Stimulated activated CD8-positive, alpha-beta memory T cell treated with anti-CD3 and anti-CD28 coated beads, Interleukin-7, amount 100 ng/mL, for 1 hour (primary cell): ENCODE results near the gene GET4.
"Not testable (repeated sequence)": the region's sequence is repeated elsewhere in the genome, so short reads cannot be mapped to it uniquely, and the experiment has no call there.

Source experiments
- DNase-seq, 2 donors: peaks; one replicate each; pipeline ENCODE4 v3.0.0-alpha.2; 2020; ENCODE audit warnings: low read depth in 2 of 2

Gene GET4

DNA sequence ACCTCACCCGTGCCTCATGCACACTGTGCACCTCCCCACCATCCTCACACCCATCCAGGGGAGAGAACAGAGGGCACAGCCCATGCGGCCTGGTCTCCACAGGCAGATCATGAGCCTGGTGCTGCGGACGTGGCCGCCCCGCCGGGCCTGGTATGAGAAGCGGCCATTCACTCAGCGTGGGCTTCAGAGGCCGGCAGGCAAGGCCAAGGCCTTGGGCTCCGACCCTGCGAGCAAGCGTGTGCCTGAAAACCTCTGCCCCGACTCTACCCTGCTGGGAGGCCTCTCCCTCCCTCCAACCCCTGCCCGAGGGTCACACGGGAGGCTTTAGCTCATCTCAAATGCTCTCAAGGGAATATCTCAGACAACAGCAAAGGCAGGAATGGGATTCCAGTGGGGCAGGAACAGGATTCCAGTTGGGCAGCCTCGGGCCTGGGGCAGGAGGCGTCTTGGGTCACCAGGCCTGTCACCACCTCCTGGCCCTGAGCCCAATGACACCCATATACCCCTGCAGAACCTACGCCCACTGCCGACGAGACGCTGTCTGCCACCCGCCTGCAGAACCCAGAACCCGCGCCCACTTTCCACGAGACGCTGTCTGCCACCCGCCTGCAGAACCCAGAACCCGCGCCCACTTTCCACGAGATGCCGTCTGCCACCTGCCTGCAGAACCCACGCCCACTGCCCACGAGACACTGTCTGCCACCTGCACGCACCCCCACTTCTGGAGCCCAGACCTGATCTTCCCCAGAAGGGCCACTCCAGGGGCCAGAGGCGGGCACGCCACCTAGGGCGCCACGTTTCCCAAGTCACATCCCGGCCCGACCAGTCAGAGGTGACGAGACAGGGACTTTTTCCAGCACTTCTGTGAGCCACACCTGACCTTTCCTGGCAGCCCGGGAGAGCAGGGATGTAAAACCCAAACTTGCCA lies 39.2 kb downstream of the GET4 start:
- DNase-seq, result no peak

DNA sequence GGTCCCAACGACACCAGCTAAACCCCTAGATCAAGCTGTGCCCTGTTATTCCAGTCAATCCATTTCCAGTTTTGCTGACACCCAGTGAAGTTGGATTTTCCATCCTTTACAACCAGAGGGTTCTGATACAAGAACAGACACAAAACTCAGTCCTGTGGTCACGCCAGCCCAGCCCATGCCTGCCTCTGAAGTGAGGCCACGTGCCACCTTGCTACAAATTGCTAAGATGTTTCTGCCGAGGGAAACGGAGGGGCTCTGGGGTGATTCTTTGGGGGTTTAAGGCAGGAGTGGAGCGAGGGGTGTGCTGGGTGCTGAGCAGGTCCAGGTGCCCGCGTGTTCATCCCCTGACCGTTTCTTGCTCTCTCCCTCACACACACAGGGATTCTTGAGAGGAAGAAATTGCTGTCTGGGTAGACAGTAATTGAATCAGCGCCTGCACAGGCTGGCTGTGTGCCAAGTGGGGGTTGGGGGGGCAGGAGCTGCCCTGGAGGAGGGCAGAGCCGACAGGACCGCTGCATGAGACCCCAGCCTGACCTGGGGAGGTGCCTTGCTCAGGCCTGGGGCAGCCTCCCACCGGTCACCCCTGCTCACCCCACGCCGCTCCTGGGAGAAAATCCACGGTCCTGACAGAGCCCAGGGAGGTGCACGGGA lies 40.1 kb downstream of the GET4 start:
- DNase-seq, result no peak

DNA sequence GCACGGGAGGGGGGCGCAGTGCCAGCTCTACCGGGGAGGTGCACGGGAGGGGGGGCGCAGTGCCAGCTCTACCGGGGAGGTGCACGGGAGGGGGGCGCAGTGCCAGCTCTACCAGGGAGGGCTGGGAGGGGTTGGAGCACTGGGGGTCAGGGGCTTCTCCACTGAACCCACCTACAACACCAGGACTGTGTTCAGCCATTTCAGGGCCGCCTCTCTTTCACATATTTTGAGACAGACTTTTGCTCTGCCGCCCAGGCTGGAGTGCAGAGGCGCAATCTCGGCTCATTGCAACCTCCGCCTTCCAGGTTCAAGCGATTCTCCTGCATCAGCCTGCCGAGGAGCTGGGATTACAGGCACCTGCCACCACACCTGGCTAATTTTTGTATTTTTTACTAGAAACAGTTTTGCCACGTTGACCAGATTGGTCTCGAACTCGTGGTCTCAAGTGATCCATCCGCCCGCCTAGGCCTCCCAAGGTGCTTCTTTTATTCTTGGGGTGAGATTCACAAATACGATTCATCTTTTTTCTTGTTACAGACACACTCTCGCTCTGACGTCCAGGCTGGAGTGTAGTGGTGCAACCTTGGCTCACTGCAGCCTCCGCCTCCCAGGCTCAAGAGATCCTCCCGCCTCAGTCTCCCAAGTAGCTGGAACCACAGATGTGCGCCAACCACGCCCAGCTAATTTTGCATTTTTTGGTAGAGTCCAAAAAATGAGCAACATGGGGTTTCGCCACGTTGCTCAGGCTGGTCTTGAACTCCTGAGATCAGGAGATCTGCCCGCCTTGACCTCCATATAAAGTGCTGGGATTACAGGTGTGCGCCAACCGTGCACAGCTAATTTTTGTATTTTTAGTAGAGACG lies 41.1 kb downstream of the GET4 start:
- DNase-seq, result no peak

DNA sequence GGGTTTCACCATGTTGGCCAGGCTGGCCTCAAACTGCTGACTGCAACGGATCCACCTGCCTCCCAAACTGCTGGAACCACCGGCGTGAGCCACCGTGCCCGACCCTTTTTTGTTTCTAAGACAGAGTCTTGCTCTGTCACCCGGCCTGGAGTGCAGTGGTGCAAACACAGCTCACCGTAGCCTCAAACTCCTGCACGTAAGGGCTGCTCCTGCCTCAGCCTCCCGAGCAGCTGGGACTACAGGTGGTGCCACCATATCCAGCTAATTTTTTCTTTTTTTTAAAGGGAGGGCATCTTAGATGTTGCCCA lies 41.7 kb downstream of the GET4 start:
- DNase-seq, result no peak

DNA sequence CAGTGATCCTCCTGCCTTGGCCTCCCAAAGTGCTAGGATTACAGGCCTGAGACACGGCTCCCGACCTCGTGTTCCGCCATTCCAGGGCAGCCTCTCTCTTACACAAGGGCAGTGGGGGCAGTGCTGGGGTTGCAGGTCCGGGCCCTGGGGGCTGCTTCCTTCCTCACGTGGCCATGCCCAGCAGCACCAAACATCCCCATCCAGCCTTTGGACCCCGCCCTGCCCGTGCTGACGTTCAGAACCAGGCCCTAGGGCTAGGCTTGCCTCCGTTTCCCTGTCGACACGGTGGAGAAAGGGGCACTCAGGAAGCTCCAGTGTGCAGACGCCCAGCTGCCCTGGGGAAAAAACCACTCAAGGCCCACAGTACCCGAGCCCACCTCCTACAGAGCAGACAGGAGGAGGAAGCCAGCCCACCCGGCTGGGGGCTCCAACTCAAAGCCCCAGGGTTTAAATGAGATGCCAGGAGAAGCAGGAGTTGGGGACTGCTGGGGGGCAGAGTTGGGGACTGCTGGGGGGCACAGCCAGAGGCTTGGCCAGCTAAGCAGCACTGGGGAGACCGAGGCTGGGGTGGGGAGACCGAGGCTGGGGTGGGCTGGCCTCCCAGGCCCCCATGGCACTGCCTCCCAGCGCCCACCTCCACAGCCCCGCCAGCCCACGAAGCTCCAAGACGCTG lies 42.2 kb downstream of the GET4 start:
- DNase-seq, result no peak

DNA sequence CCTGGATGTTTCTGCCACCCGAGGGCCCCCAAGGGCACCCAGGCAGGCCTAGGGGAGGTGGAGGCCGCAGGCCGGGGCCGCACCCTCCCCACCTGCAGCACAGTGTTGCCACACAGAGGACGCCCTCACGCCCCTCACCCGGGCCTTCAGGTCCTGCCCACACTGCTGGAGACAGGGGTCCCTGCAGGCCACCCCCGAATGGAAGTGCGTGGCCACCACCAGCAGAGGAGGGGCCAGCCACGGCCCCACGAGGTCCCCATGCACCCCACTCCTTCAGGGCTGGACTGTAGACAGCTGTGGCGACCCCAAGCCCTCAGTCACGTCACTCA lies 42.7 kb downstream of the GET4 start:
- no peak for DNase-seq

DNA sequence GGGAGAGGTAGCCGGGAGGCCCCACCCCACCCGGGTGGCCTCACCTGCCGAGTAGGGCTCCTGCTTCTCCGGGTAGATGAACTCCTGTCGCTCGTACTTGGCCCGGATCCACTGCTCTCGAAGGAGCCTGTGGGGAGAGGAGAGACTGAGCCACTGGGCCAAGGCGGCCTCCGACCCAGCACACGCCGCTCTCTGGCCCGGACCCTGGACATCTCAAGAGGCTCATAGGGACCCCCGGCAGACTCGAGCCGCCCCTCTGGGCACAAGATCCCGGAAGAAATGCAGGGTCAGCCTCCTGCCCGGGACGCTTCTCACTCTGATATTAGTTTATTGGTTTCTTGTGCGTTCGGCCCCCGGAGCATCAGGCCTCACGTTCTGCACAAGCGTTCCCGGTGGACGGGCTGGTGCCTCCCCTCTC lies 43.6 kb downstream of the GET4 start:
- no peak for DNase-seq

DNA sequence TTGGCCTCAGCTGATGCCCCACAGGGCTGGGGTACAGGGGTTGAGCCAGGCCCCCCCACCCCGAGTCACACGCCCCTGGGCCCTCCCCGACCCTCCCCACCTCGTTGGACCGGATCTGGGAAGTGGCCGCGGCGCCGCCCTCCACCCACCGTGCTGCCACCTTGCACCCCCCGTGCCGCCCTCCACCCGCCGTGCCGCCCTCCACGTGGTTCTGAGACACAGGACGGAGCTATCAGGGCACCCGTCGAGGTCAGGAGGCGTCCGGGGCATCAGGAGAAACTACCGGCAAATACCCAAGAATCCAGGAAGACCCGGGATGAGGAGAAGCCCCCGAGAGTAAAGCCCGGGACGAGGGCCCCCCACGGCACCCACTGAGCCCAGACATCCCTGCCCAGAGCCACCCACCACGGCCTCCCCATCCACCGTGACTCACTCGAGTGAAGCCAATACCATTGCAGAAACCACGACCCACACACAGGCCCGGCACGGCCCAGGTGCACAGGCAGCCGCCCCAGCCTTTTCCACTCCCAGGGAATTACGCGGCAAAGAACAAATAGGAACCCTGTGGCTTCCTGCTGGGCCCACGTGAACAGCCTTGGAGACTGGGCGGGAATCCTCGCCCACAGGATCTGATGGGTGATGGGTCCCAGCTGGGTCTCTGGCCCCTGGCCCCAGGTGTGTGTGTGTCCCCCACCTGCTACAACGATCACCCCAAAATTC lies 44.2 kb downstream of the GET4 start:
- no peak for DNase-seq

DNA sequence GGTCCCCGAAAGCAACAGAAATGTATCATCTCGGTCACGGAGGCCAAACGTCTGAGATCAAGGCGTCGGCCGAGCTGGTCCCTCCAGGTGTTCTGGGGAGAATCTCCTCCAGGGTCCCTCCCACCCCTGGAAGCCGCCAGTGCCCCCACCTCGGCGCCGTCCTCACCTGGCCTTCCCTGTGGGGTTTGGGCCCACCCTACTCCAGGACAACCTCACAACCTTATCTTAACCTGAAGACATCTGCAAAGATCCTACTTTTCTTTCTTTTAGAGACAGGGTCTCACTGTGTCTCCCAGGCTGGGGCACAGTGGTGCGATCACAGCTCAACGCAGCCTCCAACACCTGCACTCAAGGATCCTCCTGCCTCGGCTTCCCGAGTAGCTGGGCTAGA lies 44.7 kb downstream of the GET4 start:
- no peak for DNase-seq

DNA sequence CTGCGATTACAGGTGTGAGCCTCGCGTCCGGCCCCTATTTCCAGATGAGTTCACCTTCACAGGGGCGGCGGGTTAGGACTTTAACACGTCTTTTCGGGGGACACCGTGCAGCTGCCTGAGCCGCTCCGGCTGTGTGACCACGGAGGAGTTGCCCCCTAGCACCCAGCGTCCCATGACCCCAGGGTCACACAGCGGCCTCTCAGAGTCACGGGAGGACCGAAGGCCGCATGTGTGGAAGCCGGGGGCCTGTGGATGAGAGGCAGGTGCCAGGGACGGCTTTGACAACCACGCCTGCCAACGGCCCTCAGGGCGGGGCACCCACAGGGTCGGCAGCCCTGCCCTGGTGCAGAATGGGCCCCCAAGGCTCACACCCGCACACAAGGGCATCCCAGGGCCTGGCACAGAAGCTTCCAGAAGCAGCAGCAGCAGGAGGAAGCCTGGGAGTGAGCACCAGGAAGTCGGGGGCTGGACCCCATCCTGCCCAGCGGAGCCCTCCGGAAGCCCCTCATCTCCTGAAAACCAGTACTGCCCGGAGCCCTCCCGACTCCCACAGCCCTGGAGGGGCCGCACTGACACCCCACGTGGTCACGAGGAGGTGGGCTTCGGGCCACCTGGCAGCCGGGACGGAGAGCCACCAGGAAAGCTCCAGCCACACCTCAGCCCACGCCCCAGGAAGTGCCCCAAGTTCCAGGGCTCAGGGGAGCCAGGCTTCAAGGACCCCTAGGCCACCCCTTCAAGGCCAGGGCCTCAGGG lies 45.4 kb downstream of the GET4 start:
- no peak for DNase-seq

DNA sequence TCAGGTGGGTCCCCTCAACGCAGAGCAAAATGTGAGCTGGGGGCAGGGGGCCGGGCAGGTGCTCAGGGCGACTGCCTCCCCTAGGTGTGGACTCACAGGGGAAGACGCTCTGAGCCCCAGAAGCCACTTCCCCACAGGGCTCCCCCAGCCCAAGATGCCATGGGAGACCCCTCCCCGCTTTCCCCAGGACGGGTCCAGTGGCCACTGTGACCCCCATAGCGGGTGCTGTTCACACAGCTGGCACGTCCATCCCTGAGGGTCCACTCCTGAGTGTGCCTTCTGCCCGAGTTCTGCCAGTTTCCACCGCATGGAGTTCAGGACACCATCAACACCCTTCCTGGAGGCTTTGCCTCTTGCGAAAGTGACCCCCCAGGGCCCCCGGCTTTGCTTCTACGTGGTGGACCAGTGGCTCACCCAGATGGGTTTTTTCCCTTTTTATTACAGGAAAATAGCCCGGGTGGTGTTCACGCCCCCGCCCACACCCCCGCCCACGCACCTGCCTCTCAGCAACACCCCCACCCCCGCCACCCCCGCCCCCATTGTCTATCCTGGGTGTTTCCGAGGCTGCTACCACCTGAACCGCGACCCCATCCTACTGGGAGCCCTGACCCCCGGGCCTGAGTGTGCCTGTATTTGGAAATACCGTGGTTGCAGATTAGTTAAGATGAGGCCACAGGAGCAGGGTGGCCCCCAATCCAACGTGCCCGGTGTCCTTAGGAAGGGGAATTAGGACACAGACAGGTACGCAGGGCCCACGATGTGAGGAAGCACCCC lies 46.2 kb downstream of the GET4 start:
- peak in 1 of 2 donors; percentile 40 for DNase-seq

DNA sequence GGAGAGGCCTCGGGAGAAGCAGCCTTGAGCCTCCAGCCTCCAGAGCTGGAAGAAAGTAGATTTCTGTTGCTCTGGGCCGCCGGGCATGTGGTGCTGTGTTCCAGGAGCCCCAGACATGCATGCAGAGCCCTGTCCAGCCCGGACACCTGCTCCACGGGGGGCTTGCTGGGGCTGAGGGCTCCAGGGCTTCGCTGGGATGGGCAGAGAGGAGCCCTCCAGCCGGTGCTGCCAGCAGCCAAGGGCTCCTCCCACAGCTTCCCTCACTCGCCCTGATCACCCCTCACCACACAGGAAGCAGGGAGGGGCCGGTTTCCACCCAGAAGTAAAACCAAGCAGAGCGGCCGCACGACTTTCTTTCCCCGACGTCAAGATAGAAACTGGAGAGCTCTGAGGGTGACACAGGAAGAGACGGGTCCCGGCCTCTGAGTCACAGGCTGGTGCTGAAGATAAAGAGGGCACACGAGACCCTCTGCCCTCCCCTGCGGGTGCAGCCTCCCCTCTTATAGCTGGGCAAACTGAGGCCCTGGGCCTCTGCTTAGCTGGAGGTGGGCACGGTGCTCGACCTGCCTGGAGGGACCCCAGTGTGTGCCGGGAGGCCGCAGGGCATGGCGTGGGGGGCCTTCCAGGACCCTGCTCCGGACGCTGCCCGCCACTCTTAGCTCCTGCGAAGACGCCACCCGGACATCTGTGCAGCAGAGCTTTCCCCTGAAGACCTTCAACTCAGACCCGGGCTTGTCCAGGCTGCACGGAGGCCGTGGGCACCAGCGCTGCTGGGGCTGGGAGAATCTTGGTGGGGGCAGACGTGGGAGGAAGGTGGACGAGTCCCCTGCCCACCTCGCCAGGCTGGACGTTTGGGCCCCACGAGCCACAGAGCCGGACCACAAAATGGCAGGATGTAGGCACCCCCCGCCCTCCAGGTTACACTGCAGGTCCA lies 47.0 kb downstream of the GET4 start:
- DNase-seq, result peak; percentile 88 to 91

DNA sequence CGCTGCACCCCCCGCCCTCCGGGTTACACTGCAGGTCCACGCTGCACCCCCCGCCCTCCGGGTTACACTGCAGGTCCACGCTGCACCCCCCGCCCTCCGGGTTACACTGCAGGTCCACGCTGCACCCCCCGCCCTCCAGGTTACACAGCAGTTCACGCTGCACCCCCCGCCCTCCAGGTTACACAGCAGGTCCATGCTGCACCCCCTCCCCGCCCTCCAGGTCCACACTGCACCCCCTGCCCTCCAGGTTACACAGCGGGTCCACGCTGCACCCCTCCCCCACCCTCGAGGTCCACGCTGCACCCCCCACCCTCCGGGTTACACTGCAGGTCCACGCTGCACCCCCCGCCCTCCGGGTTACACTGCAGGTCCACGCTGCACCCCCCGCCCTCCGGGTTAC lies 47.7 kb downstream of the GET4 start:
- DNase-seq, result not testable (repeated sequence)

DNA sequence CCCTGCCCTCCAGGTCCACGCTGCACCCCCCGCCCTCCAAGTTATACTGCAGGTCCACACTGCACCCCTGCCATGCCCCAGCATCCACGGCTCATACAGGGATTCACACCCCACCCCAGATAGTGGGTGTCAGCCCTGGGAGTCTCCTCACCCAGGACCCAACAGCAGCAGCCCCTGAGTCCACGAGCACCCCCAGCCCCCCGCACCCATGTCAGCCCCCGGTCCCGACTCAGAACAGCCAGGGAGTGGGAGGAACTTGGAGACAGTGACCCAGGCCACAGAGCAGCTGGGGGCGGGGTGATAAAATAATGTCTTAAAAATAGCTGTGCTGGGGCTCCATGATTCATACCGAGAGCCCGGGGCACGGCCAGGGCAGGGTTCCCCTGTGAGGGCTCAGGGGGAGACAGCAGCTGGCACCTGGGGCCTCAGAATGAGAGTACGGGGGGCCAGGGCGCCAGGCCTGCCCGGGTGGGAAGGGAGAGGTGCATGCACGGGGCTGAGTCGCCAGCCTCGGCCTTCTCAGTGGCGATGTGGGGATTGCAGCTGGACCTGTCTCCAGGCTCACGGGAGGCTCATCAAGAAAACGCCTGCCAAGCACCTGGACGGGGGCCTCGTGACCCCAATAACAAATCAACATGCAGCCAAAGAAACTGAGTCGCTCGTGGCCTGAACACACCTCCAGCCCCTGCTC lies 48.3 kb downstream of the GET4 start:
- DNase-seq, result peak in 1 of 2 donors; percentile 24

DNA sequence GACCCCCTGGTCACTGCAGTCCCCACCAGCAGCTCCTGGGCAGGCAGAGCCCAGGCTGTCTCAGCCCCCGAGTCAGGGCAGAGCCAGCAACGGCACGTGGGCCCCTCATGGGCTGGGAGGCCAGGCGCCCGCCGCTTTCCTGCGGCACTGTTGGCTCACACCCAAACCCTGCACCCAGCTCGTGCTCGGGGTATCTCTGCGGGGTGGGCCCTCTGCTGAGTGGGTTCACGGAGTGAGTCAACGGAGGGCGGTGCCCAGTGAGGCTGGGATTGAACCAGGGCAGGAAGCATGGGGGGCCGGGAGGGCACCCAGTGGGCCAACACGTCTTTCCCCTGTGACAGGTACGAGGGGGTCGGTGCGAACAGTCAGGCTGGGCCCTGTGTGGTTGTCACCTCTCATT lies 49.2 kb downstream of the GET4 start:
- DNase-seq, result peak; percentile 57 to 67

DNA sequence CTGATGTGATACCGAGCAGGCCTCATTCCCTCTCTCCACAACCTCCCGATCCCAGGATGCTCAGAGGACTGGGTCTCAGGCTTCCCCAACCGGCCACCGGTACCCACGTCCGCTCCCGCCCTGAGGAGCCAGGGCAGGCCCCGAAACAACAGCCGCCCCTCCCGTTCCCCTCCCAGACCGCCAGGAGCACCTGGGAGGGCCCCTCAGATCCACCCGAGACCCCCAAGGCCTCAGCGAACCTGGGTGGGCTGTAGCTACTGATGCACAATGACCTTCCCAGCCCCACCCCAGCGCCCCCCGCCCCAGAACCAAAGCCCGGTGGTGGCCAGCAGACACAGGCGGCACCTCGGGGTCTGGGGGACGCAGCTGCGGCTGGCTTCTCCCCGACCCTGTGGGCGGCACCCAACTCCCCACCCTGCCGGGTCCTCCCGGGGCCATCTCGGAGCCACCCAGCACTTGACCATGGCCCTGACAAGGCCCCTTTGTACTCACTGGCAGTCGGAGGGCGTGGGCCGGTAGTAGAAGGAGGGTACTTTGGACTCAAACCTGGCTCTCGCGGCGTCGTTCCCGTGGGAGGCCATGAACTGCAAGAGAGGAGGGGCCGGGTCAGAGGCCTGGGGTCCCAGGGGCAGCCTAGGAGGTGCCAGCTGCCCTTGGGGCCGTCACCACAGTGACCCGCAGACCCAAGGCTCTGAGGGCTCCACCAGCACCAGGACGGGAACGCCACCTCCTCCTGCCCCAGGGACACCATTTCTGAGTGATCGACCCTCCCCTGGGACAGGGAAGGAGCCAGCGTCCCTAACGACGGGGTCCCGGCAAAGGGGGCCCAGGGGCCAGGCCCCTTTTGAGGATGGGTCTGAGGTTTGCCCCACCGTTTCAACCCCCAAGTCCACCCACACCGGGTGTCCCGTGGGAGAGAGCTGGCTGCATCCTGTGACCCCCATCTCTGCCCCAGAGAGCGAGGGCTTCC lies 50.0 kb downstream of the GET4 start:
- no peak for DNase-seq
